Subcutaneous abdominal adipose tissue (tissue), 5 donors: Measurements from ENCODE around the gene POLR2B.

Experiments
- H3K27ac ChIP-seq: one replicate; pipeline ENCODE4 v1.7.0; 2013; ENCODE audit warnings: low read depth, mild to moderate bottlenecking, inconsistent platforms, low read length, moderate library complexity
- H3K27me3 ChIP-seq, 5 donors: one replicate each; pipeline ENCODE4 v1.7.0; 2013; ENCODE audit warnings: low read length in 5 of 5, inconsistent platforms in 1 of 5; ENCODE audit not compliant: control insufficient read depth in 5 of 5, insufficient read depth in 4 of 5
- H3K36me3 ChIP-seq, 5 donors: one replicate each; pipeline ENCODE4 v1.7.0; 2013; ENCODE audit warnings: low read length in 5 of 5; ENCODE audit not compliant: control insufficient read depth in 5 of 5, insufficient read depth in 5 of 5
- H3K4me1 ChIP-seq, 5 donors: one replicate each; pipeline ENCODE4 v1.7.0; 2013; ENCODE audit warnings: low read length in 5 of 5, mild to moderate bottlenecking in 3 of 5, moderate library complexity in 1 of 5; ENCODE audit not compliant: control insufficient read depth in 5 of 5, insufficient read depth in 5 of 5
- H3K4me3 ChIP-seq, 5 donors: one replicate each; pipeline ENCODE4 v1.7.0; 2013; ENCODE audit warnings: low read length in 5 of 5, low read depth in 1 of 5
- H3K9ac ChIP-seq, 5 donors: one replicate each; pipeline ENCODE4 v1.7.0; 2013; ENCODE audit warnings: low read length in 5 of 5, mild to moderate bottlenecking in 4 of 5, moderate library complexity in 3 of 5
- H3K9me3 ChIP-seq, 5 donors: one replicate each; pipeline ENCODE4 v1.7.0; 2013; ENCODE audit warnings: low read length in 5 of 5; ENCODE audit not compliant: control insufficient read depth in 5 of 5
- donor health status: healthy.
- donor health status: healthy.
- donor health status: healthy.
- donor health status: healthy.
- donor health status: healthy.

POLR2B gene

DNA sequence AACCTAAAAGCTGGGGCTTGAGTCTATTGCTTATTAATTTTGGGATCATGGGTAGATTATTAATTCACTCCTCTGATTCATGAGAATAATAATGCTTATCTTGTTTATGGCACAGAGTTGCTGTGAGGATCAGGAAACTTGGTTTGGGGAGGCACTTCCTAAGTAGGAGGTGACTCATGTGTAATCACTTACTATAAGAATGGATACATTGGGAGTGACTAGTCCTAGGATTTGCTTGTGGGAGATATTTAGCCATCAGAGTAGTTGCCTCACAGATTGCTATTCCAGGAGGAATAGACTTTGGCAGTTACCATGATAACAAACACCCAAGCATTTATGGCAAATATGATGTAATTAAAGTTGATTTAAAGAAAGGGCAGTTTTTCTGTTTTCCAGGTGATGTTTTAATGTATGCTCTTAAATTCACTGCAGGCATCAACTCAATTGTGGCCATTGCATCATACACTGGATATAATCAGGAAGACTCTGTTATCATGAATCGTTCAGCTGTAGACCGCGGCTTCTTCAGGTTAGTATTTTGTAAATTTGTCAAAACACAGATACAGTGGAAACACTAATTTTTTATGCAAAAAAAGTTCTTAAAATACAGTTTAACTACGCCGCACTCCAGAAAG lies 41.9 kb downstream of the POLR2B start:
- peaks cover 67 to 88% (median 73%) of the 10 kb centered on the region in 5 donors for H3K36me3 ChIP-seq
- H3K27me3 ChIP-seq = no peaks in the 10 kb centered on the region
- H3K27ac ChIP-seq = peak overlapping the region; percentile 27
- no peaks in the 10 kb centered on the region for H3K9me3 ChIP-seq
- H3K9ac ChIP-seq = no peak overlapping the region
- H3K4me1 ChIP-seq = peaks cover 0 to 8% (median 0%) of the 10 kb centered on the region in 5 donors
- no peak overlapping the region for H3K4me3 ChIP-seq

GRCh38 chr4:57023104-57023503 lies 44.4 kb downstream of the POLR2B start:
- Histone ChIP-seq H3K9ac (no peak overlapping the region), H3K9me3 (no peaks in the 10 kb centered on the region), H3K36me3 (peaks cover 64 to 92% (median 66%) of the 10 kb centered on the region in 5 donors), H3K4me3 (no peak overlapping the region), H3K4me1 (peaks cover 0 to 8% (median 0%) of the 10 kb centered on the region in 5 donors), H3K27ac (no peak overlapping the region), H3K27me3 (no peaks in the 10 kb centered on the region)

- Histone ChIP-seq H3K9me3 (no peaks in the 10 kb centered on the region), H3K27ac (no peak overlapping the region), H3K27me3 (no peaks in the 10 kb centered on the region), H3K4me3 (no peak overlapping the region), H3K36me3 (peaks cover 25 to 45% (median 40%) of the 10 kb centered on the region in 5 donors), H3K9ac (no peak overlapping the region), H3K4me1 (peaks cover 0 to 11% (median 0%) of the 10 kb centered on the region in 5 donors)
Observed at GRCh38 chr4:57034520-57034919, 55.8 kb downstream of the POLR2B start.

DNA sequence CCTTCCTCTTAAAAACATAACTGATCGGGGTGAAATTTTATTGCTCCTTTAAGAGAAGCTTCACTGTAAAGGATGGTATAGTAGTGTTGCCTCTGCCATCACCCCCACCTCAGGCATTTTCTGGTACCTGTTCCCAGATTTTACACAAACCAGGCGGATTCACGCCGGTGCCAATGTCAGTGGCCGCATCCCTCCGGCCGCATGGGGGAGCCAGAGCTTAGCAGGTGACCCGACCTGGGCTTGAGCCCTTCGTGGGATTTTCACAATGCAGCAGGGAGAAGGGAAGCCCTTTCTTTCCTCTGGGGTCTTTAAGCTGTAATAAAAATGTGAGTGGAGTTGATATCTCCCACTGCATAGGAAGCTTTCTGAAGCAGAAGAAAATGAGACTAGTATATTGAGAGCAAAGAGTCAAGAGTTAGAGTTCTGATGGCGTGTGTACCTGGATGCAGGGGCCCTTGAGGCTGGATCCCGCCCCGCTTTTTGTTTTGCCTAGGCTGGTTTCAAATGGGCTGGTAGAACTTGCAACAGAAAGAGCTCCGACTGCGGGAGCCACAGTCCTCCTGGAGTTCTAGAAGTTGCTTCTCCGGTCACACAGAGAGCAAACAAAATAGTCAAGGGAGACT lies 59.4 kb downstream of the POLR2B start:
- Histone ChIP-seq H3K27ac (no peak overlapping the region), H3K4me3 (no peak overlapping the region), H3K27me3 (no peaks in the 10 kb centered on the region), H3K36me3 (peaks cover 0 to 18% (median 8%) of the 10 kb centered on the region in 5 donors), H3K9me3 (no peaks in the 10 kb centered on the region), H3K4me1 (peaks cover 7 to 20% (median 13%) of the 10 kb centered on the region in 5 donors), H3K9ac (no peak overlapping the region)

- H3K9me3 ChIP-seq = no peaks in the 10 kb centered on the region
- no peaks in the 10 kb centered on the region for H3K27me3 ChIP-seq
- H3K4me1 ChIP-seq = peaks cover 19 to 32% (median 25%) of the 10 kb centered on the region in 5 donors
- H3K27ac ChIP-seq = no peak overlapping the region
- peaks cover 0 to 14% (median 4%) of the 10 kb centered on the region in 5 donors for H3K36me3 ChIP-seq
- H3K4me3 ChIP-seq = no peak overlapping the region
- no peak overlapping the region for H3K9ac ChIP-seq
Observed at GRCh38 chr4:57039345-57039744, 60.6 kb downstream of the POLR2B start.

DNA sequence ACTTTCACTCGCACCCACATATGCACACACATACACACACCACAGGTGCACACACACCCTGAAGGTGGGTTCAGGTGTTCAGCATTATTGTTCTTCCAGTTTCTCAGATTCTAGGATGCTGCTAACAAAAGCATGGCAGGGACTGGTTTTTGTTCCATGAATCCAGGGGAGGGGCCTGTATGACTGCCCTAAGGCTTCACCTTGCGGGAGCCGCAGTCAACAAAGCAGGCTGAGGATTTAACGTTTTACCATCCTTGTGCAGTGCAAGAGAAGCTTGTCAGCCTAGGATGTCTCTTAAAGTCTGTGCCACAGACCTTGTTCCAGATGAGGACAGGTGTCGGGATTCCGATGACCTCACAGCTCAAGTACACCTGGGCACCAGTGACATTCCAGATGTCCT lies 61.8 kb downstream of the POLR2B start:
- no peak overlapping the region for H3K9ac ChIP-seq
- H3K9me3 ChIP-seq = no peaks in the 10 kb centered on the region
- no peak overlapping the region for H3K27ac ChIP-seq
- no peaks in the 10 kb centered on the region for H3K27me3 ChIP-seq
- H3K4me3 ChIP-seq = no peak overlapping the region
- H3K4me1 ChIP-seq = peaks cover 19 to 37% (median 28%) of the 10 kb centered on the region in 5 donors
- peaks cover 0 to 14% (median 4%) of the 10 kb centered on the region in 5 donors for H3K36me3 ChIP-seq

GRCh38 chr4:57041020-57041419 lies 62.3 kb downstream of the POLR2B start:
- Histone ChIP-seq H3K9ac (no peak overlapping the region), H3K9me3 (no peaks in the 10 kb centered on the region), H3K27ac (no peak overlapping the region), H3K36me3 (peaks cover 0 to 13% (median 4%) of the 10 kb centered on the region in 5 donors), H3K4me1 (peaks cover 19 to 37% (median 28%) of the 10 kb centered on the region in 5 donors), H3K4me3 (no peak overlapping the region), H3K27me3 (no peaks in the 10 kb centered on the region)

GRCh38 chr4:57042711-57043169 lies 64.0 kb downstream of the POLR2B start:
- H3K9me3 ChIP-seq = no peaks in the 10 kb centered on the region
- H3K27ac ChIP-seq = peak overlapping the region; percentile 76
- peak overlapping the region in 1 of 5 donors; percentile 25 for H3K4me3 ChIP-seq
- peaks cover 19 to 37% (median 28%) of the 10 kb centered on the region in 5 donors for H3K4me1 ChIP-seq
- H3K36me3 ChIP-seq = peaks cover 0 to 9% (median 4%) of the 10 kb centered on the region in 5 donors
- no peaks in the 10 kb centered on the region for H3K27me3 ChIP-seq
- H3K9ac ChIP-seq = peak overlapping the region in 1 of 5 donors; percentile 16

DNA sequence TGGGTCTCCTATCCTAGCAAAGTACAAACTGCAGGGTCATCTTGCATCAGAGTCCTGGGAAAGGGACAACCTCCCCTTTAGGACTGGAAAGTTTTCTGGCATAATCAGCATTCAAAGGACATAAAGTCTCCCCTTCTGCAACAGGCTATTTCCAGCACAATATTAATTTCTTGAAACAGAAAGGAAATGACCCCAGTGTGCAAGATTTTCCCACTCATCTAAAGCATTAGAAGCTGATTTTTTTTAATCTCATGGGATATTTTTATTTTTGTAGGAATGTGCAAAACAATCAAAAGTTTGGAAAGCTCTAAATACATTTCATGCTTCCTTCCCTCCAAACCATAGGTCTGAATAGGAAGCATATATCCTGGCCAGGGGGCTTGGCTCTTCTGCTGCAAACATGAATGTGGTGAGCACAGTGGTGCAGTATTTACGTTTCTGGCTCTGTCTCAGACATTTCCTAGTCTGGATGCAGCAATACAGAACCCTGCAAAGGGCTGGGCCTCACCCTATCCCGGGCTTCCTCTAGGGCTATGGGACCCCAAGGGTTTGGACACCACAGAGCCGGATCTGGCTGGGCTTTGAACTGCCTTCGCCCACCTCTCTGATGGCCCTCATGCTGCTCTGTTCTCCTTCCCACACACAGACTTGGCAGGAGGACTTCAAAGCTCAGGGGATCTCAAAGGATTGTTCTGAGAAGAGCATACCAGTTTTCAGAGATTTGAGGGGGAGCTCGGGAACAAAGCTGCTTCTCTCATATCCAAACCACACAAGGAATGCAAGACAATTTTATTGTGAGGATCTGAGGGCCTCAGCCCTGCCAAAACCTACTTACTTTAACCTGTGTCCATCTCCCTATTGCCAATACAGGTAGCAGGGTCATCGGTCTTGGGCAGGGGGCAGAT lies 64.9 kb downstream of the POLR2B start:
- Histone ChIP-seq H3K27ac (peak overlapping the region; percentile 76), H3K9ac (peak overlapping the region in 2 of 5 donors; percentile 17 to 36), H3K36me3 (peaks cover 0 to 9% (median 4%) of the 10 kb centered on the region in 5 donors), H3K9me3 (no peaks in the 10 kb centered on the region), H3K27me3 (no peaks in the 10 kb centered on the region), H3K4me3 (peak overlapping the region in 1 of 5 donors; percentile 32), H3K4me1 (peaks cover 19 to 40% (median 26%) of the 10 kb centered on the region in 5 donors)
